GM04503 (cell line): Measurements from ENCODE around the gene SETX.

Experiments
- DNase-seq: peaks from one replicate; pipeline ENCODE4 v3.0.0-alpha.2; 2012; ENCODE audit warnings: low read depth

SETX gene

GRCh38 chr9:132351404-132352045 lies 3.3 kb downstream of the SETX start:
- no peak for DNase-seq

DNA sequence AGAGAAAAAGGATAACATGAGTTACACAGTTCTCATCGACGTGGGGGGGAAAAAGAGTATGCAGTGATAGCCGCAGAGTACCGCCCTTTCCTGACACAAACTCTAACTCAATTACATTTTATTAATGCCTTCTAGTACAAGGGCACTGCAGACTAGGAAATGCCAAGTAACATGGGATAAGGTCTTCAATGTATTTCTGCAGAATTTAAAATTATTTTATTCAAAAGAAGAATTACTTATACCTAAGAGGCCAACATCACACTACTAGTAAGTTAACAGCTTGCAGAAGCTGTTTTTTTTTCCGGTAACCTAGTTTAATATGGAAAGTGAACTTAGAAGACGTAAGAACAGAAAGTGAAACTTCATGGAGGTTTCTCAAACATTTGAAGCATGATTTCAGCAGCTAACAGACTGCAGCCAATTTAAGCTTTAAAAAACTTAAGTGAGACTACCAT lies 3.9 kb downstream of the SETX start:
- no peak for DNase-seq

DNA sequence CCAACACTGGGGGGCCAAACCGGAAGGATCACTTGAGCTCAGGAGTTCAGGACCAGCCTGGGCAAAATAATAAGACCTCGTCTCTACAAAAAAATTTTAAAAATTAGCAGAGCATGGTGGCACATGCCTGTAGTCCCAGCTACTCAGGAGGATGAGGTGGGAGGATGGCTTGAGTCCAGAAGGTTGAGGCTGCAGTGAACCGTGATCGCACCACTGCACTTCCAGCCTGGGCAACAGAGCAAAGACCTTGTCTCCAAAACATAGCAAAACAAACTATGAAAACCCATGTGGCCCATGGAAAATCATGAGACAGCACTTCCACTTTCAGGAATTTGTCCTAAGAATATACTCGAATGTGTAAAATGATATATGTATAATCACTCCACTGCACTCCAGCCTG lies 6.1 kb downstream of the SETX start:
- no peak for DNase-seq

- no peak for DNase-seq
Measured at GRCh38 chr9:132346177-132346576, 8.6 kb downstream of the SETX start.

DNA sequence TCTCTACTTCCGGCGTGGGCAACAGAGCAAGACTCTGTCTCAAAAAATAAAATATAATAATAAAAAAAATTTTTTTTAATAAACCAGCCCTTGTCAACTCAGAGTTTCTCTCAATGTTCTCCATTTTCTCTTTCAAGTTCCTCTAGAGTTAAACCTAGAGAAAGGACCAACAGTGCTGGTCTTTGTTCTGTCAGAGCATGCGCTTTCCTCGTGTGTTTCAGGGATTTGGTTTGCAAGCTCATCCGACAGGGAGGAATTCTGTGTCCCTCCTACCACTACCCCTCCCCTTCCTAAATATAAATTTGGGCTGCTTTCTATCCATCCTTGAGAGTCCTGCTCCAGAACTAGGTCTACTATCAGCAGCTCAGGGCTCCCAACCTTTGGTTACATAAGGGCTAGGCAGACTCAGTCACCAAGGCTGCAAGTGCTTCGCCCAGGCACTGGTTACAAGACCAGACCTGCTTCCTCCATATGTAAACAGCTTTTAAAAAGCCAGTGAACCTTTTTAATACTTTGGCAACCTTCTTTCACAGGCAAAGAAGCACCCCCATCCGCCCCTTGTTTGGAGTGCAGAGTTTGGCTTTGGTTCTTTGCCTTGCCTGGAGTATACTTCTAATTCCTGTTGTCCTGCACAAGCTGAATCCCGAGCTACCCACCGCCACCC lies 13.5 kb downstream of the SETX start:
- DNase-seq: no peak

- no peak for DNase-seq
Measured at GRCh38 chr9:132334364-132334763, 20.4 kb downstream of the SETX start.

GRCh38 chr9:132333556-132333955 lies 21.2 kb downstream of the SETX start:
- DNase-seq: no peak

- no peak for DNase-seq
Measured at GRCh38 chr9:132328580-132328979, 26.2 kb downstream of the SETX start.

DNA sequence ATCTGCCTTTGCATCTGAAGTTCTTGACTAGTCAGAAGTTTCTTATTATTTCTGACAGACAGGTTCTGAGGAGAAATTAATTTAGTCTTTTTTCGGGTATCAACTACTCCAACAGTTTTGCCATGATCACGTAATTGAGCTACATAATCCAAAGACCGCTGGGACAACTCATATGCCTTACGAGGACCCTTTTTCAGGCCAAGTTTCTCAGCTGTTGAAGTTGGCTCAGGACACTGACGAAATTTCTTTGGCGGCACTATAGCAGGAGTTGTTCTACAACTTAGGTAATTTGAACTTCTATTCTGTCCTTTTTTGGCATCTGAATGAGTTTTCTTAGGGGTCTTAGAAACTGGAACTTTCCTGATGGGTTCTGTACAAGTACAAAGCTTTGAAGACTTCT lies 27.2 kb downstream of the SETX start:
- no peak for DNase-seq

GRCh38 chr9:132324425-132324824 lies 30.4 kb downstream of the SETX start:
- DNase-seq: no peak

DNA sequence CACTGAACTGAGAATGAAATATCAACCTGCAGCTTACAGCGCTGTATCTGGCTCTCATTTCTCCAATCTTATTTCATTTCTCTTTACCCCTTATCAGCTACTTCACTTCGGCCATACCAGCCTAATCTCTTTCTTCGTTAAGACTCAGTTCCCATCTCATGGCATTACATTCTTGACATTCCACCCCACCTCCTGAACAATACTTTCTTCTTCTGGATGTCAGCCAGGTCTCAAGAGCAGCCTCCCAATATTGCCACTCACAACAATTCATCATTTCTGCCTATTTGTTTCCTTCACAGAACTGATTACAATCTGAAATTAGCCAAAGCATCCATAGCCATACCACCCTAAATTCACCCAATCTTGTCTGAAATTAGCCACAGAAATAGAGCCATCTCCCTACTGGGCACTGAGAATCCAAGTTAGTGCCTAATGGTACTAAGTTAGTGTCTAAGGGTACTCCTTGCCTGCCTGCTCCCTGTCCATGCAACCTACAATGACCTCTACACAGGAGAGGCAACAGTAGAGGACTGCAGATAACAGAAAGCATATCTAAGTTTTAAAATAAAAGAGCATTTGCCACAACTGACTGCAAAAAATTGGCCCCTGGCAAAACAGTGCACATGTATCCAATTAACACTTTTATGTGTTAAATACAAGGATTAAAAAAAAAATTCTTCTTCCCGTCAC lies 35.2 kb downstream of the SETX start:
- no peak for DNase-seq

- no peak for DNase-seq
Measured at GRCh38 chr9:132312873-132313272, 41.9 kb downstream of the SETX start.

GRCh38 chr9:132312426-132312825 lies 42.4 kb downstream of the SETX start:
- no peak for DNase-seq

DNA sequence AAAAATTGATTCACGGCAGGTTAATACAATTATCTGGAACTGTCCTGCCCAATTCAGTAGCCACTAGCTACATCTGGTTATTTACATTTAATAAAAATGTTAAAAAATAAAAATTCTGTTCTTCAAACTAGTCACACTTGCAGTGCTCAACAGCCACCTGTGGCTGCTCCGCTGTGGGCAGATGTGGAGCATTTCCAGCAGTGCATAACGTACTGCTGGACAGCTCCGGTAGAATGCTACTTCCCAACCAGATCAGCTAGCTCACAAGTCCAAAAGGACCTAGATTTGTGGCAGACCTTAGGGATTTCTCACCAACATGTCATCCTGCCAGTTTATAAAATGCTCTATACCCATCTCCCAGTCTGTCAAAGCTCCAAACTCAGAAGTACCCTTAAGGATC lies 42.8 kb downstream of the SETX start:
- no peak for DNase-seq

- no peak for DNase-seq
Measured at GRCh38 chr9:132309056-132309455, 45.7 kb downstream of the SETX start.

DNA sequence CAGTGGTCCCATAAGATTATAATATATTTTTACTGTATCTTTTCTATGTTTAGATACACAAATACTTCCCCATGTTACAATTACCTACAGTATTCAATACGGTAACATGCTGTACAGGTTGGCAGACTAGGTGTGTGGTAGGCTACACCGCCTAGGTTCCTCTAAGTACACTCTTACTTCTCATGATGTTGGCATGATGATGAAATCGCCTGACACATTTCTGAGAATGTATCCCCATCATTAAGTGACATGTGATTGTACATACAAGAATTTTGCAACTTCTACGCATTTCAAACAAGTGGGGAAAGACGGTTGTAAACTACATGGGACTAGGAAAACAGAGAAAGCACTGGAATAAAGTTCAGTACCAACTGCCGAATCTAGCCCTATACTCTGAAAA lies 53.3 kb downstream of the SETX start:
- no peak for DNase-seq

GRCh38 chr9:132299221-132299620 lies 55.6 kb downstream of the SETX start:
- no peak for DNase-seq

DNA sequence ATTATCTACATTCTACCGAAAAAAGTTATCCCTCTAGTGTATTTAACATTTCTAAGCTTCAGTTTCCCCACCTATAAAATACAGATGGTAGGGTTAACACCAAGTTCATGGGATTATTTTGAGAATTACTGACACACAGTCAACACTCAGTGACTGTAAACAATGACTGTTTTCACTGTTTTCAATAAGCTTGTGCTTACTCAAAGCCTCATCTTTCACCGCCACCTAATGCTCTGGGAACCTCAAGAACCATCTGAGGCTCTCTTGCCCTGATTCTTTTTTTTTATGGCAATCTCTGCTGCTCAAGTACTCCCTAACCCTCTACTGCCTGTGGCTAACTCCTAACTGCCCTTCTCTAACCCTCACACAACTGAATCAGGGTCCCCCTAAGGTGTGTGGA lies 59.6 kb downstream of the SETX start:
- no peak for DNase-seq

DNA sequence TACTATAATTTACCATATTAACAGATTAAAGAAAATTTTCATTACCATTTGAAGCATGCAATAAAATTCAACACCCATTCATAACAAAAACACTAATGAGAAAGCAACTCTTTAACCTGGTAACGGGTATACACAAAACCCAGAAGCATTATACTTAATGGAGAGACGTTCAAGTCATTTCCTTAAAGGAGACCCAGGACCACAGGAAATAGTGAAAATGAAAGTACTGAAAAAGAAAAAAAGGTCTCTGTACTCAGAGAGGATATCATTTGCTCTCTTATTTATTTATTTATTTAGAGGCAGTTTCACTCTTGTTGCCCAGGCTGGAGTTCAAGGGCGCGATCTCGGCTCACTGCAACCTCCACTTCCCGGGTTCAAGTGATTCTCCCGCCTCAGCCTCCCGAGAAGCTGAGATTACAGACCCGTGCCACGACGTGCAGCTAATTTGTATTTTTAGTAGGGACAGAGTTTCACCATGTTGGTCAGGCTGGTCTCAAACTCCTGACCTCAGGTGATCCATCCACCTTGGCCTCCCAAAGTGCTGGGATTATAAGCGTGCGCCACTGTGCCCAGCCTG lies 61.6 kb downstream of the SETX start:
- DNase-seq: no peak

- no peak for DNase-seq
Measured at GRCh38 chr9:132288966-132289365, 65.8 kb downstream of the SETX start.

DNA sequence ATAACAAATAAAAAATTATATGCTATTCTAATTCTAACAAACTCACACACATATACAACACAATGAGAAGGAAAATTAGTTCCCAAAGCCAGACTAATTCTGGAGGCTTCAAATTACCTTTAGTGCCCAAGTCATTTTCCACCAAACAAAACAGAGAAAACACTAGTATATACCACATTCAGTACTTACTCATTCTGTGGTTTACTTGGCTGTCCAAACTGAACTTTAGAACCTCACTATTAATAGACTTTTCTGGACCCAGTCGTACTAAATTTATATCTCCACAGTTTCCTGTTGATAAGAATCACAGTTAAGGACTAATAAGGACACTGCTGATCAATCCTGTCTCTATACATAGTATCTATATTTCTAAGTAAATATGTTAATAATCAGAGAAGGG lies 66.4 kb downstream of the SETX start:
- peak; percentile 21 for DNase-seq

- DNase-seq: no peak
Measured at GRCh38 chr9:132287256-132287760, 67.5 kb downstream of the SETX start.

GRCh38 chr9:132283863-132284262 lies 70.9 kb downstream of the SETX start:
- no peak for DNase-seq
